ENCODE results near the gene SLC13A2.
"Not testable (repeated sequence)": the region's sequence is repeated elsewhere in the genome, so short reads cannot be mapped to it uniquely, and the experiment has no call there.

The SLC13A2 gene

DNA sequence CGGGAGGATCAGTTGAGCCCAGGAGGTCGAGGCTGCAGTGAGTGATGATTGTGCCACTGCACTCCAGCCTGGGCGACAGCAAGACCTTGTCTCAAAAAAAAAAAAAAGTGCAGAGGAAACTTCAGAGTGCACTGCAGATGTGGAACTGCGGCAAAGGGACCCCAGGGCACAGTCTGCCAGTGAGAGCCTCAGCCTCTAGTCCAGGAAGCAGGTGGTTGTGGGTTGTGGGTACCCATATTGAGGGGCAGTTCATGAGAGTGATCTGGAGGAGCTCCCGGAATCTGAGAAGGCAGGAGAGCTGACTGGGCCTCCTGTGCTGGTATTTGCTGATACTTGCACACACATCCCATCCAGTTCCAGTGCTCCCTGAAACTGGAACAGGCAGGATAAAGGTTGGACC lies 45.8 kb downstream of the SLC13A2 start:
- DNase-seq, result no peak

DNA sequence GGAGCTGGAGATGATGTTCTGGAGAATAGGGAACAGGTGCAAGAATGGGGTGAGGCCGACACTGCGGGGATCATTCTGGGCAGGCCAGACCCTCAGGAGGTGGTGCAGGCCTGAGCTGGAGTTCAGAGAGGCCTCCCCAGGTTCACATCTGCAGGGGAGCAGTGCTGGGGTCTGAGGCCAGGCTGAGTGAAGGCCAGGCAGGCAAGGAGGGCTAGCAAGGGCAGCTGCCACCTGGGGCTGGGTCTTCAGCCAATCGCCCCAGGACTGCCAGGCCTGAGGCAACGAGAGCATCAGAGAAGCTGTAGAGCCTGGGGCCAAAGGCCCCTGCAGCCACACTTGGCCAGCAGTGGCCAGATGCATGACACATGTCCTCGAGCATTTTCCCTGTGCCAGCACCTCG lies 47.2 kb downstream of the SLC13A2 start:
- no peak for DNase-seq

DNA sequence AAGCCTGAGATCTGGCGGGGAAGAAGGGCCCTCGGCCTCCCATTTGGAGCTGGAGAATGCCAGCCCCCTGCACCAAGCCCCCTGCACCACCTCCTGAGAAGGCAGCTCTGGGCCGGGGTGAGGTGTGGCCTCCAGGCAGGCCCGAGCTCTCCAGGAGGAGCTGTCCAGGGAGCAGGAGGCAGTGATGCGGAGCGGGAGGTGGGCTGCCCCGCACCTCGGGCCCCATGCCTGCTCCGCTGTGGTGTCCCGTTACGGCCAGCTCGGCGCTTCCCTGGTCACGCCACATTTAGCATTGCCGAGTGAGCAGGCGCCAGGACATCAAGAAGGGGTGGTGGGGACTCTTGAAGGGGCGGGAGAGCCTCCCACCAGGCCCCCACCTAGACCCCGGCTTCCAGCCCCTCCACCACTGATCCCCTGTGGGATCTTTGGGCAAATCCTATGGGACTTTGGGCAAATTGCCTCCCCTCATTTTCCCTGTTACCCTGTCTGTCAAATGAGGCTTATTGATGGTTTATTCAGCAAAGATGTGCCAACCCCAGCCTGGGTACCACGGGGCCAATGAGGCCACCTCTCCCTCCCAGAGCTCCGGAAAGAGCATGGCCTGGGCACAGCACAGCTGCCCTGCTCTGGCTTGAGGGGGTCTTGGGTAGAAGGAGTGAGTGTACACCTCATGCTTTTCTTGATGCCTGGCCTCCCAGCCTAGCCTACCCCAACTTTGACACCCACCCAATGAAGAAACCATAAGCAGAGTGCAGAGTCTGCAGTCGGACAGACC lies 48.1 kb downstream of the SLC13A2 start:
- no peak for DNase-seq

DNA sequence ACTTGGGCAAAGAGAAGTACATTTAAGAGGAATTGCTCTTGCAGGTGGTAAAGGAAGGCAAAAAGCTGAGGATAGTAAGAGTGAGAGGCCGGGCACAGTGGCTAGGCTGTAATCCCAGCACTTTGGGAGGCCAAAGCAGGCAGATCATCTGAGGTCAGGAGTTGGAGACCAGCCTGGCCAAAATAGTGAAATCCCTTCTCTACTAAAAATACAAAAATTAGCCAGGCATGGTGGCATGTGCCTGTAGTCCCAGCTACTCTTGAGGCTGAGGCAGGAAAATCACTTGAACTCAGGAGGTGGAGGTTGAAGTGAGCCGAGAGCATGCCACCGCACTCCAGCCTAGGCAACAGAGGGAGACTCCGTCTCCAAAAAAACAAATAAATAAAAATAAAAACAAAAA lies 48.8 kb downstream of the SLC13A2 start:
- not testable (repeated sequence) for DNase-seq

DNA sequence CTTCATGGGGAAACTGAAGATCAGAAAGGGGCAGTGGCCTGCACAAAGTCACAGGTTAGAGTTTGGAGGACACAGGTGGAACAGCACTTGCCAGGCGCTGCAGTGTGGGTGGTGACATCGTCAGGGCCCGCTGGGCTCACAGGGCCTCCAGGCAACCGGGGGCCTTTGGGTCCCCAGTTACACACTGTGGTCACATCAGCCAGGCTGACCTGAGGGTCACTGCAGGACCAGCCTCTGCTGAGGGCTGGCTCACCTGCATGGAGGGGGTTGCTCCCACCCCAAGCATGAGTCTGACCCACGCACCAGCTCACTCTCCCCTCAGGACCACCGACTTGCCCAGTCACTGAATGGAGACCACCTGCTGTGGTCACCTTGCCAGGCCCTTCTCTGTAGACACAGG lies 49.7 kb downstream of the SLC13A2 start:
- no peak for DNase-seq

DNA sequence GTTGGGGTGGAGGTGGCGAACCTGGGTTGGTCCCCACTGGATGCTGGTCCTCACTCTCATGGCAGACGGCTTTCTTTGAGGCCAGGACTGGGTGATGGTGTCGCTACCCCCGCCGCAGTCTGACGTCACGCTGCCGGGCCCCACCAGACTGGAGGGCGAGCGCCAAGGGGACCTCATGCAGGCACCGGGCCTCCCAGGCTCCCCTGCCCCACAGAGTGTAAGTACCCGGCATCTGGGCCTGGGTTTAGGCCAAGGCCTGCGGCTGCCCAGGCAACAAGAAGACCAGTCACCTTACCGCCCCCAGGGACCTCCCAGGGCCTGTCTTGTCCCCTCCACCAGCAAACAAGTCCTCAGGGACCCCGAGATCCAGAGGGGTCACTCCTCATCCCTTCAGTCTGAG lies 50.4 kb downstream of the SLC13A2 start:
- no peak for DNase-seq

DNA sequence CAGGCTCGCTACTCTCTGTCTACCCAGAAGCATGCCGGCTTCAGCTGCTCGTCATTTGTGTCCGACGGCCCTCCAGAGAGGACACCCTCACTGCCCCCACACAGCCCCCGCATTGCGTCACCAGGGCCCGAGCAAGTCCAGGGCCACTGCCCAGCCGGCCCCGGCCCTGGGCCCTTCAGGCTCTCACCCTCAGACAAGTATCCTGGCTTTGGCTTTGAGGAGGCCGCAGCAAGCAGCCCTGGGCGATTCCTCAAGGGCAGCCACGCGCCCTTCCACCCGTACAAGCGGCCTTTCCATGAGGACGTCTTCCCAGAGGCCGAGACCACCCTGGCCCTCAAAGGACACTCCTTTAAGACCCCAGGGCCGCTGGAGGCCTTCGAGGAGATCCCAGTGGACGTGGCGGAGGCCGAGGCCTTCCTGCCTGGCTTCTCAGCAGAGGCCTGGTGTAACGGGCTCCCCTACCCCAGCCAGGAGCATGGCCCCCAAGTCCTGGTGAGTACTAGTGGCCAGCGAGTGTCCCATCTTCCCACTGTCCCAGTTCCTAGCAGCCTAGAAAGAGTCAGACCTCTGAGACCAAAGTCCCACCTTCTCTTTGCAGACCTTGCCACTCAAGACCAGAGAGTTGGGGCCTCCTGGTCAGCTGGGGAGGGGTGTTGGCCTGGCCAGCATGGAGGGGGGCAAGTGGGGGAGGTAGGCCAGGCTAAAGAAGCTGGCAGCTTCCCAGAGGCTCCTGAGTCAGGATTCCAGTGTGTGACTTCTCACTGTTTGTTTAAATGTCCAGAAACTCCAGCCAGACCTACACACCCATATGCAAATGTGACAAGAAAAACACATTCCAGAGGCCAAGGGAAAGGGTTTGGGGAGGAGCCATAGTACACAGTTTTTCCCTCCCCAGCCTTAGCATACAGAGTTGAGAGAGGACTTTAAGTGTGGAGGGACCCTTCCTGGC lies 51.3 kb downstream of the SLC13A2 start:
- no peak for DNase-seq

DNA sequence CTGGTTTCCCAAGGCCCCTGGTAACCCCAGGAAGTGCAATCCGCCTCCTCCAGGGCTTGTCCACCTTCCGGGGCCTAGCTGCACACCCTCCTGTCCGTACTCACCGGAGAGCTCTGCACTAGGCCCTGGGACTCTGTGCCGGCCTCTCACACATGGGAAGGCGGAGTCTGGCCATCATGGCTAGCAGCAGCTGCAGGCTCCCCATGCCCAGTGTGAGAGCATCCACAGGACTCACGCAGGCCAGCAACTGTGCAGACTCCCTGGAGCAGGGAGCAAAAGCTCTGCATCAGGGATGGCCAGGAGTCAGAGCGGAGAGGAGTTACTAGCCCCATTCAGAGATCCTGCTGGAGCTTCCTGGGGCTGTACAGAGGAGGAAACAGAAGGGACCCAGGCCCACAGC lies 52.9 kb downstream of the SLC13A2 start:
- DNase-seq, result no peak

DNA sequence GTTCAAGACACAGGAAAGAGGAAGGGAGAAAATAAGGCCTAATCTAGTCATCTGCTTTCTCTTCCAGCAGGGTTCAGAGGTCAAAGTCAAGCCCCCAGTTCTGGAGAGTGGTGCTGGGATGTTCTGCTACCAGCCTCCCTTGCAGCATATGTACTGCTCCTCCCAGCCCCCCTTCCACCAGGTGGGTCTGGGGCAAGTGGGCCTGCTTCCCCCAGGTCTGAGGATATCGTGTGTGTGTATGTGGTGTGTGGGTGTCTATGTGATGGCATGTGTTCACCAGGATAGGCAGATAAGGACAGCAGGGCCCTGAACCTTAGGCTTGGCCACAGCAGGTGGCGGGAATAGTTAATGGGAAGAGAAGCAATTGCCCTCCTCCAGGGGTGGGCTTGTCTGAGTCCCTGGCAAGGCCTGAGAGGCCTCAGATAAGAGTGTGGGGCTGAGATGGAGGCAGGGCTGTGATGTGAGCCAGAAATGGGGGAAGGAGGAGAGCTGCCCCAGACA lies 53.8 kb downstream of the SLC13A2 start:
- no peak for DNase-seq

DNA sequence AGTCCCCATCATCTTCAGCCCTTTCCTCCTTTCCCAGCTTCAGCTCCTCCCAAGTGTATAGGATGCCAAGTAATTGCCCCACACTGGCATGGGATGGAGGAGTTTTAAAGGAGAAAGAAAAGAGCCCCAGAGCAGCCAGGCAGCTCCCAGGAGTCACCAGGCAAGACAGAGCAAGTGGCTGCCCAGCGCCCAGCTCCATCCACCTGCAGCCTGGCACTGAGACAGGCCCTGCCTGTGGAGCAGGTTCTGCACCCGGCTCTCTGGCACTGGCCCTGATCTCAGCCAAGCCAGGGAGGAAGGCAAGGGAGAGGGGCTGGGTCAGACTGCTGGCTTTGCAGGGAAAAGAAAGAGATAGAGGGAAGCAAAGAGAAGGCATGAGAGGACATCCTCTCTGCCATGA lies 54.4 kb downstream of the SLC13A2 start:
- DNase-seq, result no peak

DNA sequence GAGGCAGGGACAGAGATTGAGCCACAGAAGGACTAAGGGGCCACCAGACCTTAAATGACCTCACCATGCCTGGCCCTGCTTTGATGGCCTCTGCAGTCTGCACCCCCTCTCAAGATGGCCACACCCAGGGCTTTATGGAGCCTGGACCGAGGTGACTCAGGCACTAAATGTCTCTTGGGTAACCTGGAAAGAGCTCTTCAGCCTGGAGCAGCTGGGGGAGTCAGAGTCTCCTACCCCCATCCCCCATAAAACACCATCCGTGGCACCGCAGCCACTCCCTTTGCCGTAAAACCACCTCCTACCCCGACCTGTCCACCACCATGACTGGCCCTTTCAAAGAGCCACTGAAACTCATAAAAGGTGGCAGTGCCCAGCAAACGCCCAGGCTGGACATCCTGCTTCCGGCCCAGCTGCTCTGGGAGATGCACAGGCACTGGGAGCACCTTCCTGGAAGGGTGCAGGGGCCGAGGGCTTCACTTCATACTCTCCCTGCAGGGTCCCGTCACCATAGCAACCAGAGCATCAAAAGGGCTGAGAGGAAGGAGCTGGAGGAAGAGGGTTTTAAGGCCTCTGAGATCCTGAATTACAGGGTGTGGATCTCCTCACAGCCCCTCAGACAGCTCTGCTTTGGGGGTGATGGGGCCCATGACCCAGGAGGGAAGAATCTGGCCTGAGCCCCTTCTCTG lies 55.0 kb downstream of the SLC13A2 start:
- DNase-seq, result no peak

DNA sequence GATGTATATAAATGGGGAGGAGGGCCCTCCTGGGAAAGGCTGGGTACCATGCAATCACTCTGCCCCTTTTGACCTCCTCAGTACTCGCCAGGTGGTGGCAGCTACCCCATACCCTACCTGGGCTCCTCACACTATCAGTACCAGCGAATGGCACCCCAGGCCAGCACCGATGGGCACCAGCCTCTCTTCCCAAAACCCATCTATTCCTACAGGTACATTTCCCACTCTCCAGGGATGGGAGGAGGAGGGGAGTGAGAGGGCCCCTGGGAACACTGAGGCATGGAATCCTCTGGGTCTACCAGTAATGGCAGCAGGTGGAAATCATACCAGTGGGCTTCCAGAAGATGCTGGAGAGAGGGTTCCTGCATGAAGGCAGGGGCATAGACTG lies 55.6 kb downstream of the SLC13A2 start:
- no peak for DNase-seq

DNA sequence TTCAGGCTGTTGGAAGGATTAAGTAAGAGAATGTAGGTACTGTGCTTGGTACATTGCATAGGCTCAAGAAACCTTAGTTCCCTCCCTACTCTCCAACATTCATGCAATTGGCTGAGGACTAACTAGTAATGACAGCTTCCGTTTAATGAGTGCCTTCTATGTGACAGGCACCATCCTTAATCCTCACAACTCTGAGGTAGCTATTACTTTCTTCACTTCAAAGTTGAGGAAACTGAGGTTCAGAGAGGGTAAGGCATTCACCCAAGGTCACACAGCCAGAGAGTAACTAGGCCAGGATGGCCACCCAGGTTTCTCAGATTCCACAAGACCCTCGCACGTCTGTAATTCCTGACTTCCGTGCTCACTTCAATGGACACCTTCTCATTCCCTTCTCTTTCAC lies 56.8 kb downstream of the SLC13A2 start:
- no peak for DNase-seq

DNA sequence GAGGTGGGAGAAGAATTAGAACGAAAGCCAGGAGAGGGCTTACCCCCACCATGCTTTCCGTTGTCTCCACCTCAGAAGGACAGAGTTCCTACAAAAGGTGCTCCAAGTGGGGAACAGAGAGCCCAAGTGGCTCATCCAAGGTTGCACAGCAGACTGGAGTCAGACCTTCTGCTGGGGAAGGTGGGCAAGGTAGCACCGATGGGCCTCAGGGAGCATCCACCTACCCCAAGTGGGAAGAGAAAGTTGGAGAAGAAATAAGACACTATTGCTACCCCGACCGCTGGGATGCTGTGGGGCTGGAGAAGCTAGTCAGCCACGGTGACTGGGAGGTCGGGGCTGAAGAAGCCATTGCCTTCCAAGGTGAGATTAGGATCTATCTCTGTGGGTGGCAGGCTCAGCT lies 57.5 kb downstream of the SLC13A2 start:
- no peak for DNase-seq

DNA sequence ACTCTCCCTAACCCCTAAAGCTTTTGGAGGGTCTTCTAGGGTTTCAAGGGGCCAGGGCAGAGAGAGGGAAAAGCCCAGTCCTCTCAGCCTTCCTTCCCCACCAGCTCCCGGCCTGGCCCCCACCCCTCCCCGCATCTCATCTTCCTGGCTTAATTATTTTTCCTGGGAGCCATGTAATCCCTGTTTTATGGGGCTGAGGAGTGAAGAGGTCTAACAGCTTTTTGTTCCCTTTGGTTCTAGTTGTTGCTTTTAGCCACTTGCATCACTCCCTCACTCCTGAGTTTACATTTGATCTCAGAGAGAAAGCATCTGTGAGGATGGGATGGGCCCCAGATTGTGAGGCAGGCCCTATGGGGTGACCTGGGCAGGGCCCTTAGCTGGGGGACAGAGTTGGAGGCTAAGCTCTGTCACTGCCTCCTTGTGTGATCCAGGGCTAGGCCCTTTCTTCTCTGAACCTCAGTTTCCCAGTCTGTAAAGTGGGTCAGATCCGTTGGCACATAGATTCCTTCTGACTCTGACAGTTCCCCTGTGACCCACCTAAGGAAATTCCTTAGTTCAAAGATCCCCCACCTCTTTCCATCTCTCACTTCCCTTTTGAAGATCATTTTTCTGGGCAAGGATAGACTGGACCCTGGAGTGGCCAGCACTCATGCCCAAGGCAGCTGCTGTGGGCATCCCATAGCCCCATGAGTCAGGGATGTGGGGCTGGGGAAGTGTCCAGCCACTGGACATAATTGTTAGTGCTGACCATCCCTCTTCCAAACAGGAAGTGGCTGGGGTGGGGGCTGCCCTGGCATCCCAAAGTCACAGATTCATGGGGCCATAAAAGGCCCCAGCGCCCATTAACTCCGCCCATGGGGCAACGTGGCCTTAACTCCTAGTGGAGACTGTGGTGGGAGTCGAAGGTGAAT lies 58.9 kb downstream of the SLC13A2 start:
- DNase-seq, result no peak

DNA sequence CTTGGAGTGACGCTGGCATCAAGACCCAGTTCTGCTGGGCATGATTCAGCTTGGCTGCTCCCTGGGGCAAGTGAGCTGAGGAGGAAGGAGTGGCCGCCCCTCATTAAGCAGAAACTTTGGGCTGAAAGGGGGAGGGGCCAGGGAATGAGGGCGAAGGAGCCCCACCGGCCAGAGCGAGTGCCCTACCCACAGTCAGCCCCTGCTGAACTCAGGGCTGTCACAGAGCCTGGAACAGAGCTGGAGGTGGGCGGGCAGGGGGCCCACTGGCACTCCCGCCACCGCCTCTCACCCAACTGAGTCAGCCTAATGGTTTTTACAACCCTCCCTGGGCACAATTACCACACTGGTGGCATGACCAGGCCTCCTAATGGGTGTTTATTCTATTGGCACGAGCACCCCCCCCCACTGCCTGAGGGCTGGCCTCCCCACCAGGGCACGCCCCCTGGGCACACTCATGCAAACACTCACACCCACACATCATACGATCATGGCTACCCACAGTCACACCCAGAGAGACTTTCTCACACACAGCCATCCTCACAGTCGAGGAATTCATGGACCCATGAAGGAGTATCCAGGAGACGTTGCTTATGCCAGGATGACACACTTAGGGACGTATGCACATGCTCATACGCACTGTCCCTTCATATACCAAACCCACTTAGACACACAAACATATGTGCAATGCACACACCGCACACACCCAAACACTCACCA lies 59.8 kb downstream of the SLC13A2 start:
- DNase-seq, result no peak

DNA sequence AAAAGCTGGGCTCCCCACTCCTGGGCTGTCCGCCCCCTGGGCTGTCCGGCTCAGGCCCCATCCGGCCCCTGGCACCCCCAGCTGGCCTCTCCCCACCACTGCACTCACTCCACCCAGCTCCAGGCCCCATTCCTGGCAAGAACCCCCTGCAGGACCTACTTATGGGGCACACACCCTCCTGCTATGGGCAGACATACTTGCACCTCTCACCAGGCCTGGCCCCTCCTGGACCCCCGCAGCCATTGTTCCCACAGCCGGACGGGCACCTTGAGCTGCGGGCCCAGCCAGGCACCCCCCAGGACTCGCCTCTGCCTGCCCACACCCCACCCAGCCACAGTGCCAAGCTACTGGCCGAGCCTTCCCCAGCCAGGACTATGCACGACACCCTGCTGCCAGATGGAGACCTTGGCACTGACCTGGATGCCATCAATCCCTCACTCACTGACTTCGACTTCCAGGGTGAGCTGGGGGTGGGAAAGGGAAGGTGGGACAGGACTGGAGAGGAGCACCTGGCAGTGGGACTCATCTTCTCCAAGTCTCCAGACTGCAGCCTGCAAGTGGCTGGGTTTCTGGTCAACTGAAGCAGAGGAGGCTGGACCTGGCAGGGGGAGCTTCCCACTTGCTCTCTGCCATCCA lies 61.4 kb downstream of the SLC13A2 start:
- no peak for DNase-seq

DNA sequence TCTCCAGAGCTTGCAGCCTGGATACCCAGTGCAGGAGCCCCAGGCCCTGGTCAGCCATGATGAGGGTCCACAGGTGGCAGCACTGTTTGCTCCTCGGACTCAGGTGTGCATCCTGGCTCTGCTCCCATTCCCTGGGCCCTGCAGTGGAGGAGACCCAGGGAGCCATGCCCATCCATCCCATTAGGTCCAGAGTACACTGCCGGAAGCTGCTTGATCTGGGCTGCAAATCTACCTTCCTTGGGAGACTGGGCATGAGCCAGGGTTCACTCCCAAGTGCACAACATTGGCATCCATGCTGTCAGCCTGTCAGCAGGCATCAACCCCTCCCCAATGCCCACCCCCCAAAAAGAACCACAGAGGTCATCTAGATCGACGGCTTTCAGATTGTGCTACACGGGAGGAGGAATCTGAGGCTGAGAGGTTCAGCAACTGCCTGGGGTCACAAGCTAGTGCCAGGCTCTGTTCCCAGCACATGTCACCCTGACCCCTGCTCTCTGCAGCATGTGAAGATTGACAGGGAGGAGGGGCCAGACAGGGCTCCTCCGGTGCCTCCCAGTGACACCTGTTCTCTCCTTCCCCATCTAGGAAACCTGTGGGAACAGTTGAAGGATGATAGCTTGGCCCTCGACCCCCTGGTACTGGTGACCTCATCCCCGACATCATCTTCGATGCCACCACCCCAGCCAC lies 63.2 kb downstream of the SLC13A2 start:
- DNase-seq, result no peak

DNA sequence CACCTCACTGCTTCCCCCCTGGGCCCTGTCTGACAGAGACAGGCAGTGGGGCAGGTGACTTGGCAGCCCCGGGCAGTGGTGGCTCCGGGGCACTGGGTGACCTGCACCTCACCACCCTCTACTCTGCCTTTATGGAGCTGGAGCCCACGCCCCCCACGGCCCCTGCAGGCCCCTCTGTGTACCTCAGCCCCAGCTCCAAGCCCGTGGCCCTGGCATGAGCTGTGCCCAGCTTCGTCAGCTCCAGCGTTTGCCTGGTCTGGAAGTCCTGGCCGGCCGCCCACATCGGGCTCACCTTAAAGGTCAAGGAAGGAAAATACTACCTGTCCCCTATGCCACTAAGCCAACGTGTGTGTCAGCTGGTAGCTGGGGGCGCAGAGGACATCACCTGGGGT lies 63.8 kb downstream of the SLC13A2 start:
- no peak for DNase-seq

DNA sequence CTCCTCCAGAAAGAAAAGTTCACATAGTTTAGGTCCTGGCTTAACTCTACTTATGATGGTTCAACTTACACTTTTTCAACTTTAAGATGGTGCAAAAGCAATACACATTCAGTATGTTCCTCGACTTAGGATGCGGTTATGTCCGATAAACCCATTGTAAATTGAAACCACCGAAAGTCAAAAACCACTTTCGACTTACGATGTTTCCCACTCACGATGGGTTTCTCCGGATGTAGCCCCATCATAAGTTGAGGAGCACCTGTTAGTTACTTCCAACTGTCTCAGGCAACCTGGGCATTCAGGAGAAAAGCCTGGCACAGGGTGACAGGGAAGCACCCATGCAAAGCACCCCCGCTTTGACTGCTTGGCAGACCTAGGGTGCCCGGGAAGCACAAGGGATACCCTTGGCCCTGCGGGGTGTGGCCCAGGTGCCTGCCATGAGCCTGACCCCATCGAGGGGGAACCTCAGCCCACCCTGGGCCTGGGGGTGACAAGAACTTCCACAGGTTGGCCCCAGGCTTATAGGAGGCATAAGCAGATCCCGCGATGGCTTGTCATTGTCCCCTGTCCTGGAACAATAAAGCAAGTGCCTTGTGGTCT lies 65.0 kb downstream of the SLC13A2 start:
- DNase-seq, result no peak
